NCI-H2107 (cell line): ENCODE measurements around the gene TAF10.

Experiments used
- DNase-seq: peaks from one replicate; lab custom pipeline; 2025; lab: John Stamatoyannopoulos, UW

TAF10 gene

GRCh38 chr11:6640036-6640984, 28.3 kb upstream of the TAF10 start:
- no peak for DNase-seq

GRCh38 chr11:6638429-6638828, 26.4 kb upstream of the TAF10 start:
- DNase-seq: no peak

DNA sequence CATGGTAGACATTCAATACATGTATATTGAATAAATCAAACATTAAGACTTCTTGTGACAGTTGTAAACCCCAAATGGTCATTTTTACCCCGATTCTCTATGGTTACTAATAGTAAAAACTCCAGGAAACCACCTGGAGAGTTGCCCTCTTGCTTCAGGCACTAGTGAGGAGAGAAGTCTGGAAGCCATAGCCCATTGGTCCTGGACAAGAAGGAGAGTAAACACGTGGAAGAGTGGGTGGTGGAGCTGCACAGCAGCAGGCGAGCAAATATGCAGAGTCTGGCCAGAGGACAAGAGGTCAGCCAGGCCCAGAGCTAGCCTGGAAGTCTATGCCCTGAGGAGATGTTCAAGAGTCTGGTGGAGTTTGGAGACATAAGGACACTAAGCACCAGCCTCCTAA, 25.9 kb upstream of the TAF10 start:
- DNase-seq: no peak

GRCh38 chr11:6636480-6636879, 24.5 kb upstream of the TAF10 start:
- DNase-seq: no peak

DNA sequence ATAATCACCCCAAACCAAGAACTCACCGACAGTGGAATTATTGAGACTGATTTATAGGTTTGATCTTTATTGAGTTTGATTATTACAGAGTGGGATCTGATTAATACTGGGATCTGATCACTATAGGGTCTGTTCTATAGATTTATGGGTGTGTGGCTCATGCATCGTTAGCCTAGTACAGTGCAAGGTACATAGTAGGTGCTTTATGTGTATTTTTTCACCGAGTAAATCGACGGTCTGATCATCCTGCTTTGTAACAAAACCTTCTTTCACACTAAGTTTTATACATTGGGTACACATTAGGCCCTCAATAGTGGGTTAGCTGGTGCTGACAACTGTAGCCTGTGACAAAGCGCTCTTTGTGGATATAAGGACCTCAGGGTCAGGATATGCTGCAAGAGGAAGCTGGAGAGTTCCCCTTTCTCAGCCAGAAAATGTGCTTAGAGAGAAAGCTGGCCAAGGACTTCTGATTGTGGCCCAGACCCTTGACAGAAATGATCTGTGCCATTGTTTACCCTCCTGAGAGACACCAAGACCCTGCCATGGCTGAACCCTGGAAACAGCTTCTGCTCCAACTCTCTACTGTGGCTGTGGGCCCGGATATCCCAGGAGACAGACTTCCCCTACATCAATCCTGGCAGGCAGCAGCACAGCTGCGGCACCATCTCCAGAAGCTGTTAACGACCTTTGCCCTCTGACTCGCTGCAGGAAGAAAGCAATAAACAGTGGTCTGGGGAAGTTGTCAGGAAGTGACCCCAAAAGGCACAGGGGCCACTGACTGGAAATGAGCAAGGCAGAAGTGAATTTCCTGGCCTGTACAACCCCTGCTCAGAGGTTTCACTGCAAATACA, 23.3 kb upstream of the TAF10 start:
- no peak for DNase-seq

GRCh38 chr11:6634534-6634933, 22.5 kb upstream of the TAF10 start:
- no peak for DNase-seq

- DNase-seq: no peak
These were observed 21.7 kb upstream of the TAF10 start for GRCh38 chr11:6633422-6634408.

DNA sequence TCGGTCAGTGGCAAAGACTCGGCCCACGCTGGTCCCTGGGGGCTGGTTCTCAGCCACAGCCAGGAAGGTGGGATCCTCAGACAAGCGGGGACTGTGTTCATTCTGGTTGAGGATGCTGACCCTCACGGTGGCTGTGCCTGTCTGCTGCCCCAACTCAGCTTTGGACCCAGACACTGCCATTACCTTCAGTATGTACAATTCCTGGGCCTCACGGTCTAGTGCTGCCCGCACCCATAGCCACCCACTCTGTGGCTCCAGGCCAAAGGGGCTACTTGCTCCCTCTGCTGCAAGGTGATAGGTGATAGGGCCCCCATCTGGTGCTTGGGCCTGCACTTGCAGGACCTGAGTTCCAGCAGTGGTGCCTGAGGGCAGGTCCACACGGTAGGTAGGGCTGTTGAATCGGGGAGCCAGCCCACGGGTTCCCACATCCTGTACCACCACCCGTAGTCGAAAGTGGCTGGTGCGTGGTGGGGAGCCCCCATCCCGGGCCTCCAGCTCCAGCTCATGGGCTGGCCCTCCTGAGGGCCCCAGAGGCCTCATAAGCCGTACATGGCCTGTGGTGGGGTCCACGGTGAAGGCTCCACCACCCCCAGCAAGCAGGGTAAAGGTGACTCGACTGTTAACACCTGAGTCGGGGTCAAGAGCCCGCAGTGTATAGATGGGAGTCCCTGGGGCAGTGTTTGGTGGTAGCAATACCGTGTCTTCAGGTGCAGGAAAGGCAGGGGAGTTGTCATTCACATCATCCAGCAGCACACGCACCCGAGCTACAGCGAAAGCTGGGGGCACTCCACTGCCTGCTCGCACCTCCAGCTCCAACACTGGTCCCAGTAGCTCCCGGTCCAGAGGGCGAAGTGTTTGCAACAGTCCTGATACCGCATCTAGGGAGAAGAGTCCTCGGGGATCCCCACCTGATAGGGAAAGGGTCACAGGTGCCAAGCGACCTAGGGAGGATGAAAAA, 20.4 kb upstream of the TAF10 start:
- DNase-seq: no peak

DNA sequence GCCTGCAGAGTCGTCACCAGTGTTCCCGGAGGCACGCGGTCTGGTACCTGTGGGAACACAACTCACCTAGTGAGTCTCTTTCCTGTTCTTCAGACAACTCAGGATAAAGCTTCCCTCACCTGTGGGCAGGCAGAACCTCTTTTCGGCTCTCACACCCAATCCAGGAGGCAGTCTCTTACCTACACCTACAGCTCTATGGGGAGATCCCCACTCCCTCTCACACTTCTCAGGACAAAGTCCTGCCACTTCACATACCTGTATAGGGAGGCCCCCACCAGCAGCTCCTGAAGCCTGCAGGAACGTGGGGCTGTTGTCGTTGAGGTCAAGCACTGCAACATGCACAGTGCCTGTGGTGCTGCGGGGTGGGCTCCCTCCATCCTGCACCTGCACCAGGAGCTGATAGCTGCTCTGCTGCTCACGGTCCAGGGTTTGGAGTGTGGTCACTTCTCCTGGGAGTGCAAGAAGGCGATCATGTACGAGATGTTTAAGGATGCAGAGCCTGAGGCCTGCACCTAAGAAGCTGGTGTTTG, 19.4 kb upstream of the TAF10 start:
- DNase-seq: no peak

GRCh38 chr11:6630632-6631291, 18.7 kb upstream of the TAF10 start:
- no peak for DNase-seq

DNA sequence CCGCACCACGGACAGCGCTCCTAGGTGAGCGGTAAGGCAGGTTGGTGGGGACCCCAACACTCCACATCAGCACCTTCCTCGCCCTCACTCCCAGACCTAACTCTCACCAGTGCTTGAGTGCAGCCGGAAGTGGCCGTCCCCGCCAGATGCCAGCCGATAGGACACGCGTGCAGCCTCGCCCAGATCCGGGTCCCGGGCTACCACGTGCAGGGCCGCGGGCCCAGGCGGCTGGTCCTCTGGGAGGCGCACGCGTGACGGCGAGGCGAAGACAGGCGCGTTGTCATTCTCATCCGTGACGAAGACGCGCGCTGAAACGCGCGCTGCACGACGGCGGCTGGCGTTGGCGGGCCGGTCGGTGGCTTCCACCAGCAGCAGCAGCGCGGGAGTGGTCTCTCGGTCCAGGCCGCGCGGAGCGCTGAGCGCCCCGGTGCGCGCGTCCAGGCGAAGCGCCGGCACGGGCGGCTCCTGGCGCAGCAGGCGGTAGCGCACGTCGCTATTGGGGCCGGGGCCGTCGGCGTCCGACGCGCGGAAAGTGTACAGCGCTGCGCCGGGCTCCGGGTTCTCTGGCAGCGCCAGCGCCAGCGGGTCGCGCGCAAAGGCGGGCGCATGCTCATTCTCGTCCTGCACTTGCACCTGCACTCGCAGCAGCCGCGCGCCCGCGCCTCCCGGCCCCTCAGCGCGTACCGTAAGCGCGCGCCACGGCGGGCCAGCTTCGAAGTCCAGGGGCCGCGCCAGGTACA, 18.0 kb upstream of the TAF10 start:
- DNase-seq: no peak

DNA sequence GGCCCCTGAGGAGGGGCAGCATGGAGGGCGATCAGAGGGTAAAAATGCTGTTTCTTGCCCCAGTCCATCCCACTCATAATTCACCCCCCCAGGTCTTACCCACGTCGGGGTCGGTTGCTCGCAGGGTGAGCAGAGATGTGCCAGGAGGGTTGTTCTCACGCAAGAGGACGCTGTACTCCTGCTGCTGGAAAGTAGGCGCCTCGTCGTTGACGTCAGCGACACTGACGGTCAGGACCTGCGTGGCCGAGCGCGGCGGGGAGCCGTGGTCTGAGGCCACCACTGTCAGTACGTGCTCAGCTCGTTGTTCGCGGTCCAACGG, 17.5 kb upstream of the TAF10 start:
- no peak for DNase-seq

GRCh38 chr11:6628526-6628925, 16.5 kb upstream of the TAF10 start:
- DNase-seq: no peak

DNA sequence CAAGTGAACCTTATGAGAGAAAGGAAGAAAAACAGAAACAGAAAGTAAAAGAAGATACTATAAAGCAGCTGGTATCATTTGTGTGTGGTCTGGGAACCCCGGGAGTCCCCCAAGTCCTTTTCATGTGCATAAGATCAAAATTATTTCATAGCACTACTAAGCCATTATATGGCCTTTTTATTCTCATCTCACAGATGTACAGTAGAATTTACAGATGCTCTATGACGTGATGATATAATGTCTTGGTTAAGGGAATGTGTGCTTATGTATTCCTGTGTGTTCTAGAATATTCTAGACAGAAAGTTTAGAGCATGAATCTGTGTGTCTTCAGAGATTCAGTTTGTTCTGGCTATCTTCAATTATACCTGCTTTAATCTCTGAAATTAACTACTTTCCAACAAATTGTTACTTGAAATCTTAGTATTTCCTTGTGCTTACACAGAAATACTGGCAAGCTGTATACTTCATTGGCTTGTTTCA, 15.8 kb upstream of the TAF10 start:
- DNase-seq: no peak

DNA sequence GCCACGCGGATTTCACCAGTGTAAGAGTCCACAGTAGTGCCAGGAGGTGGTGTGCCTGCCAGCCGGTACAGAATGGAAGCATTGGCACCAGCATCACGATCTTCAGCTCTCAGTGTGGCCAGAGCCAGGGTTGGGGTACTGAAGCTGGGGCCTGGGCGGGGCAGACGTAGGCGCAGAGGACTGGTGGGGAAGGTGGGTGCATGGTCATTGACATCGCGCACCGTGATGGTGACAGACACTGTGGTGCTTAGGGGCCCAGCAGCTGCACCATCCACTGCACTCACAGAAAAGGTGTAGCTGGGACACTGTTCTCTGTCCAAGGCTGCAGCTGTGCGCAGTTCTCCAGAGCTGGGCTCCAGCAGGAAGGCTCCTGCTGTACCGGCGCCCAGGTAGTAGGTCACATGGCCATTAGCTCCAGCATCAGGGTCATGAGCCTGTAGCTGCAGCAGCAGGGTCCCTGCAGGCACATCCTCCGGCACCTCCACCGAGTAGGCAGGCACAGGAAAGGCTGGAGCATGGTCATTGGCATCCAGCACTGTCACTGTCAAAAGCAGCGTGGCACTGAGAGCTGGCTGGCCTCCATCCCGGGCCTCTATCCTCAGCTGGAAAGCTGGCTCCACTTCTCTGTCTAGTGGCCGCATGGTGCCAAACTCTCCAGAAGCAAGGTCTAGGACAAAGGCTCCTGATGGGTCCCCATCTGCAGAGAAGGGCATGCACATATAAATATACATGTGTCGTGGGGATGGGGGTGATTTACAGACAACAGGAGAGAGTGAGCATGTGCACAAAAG, 15.2 kb upstream of the TAF10 start:
- no peak for DNase-seq

GRCh38 chr11:6625832-6626420, 13.9 kb upstream of the TAF10 start:
- DNase-seq: no peak

DNA sequence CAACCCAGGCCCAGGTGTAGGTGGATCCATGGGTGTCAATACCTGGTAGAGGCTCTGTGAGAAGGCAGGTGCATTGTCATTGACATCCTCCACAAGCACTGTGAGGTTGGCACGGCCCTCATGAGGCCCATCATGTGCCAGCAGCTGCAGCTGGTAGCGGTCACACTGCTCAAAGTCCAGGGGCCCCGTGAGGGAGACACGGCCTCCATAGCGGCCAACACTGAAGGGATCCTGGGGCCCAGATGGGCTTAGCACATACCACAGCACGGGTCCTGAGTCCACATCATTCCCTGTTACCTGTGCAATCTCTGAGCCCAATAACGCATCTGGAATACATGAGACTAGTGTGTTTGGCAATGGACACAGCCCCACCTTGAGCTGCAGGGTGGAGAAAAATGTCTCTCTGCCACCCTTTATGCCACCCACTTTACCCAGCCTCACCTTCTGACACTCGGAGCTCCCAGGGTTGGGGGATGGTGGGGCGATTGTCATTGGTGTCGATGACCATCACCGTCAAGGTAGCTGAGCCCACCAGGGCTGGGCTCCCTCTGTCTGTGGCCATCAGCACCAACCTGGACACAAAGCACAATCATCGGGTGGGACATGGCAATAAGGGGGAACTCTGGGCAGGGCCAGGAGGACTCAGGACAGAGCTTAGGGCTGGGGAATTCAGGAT, 13.3 kb upstream of the TAF10 start:
- no peak for DNase-seq
